Activated CD4-positive, alpha-beta T cell treated with anti-CD3 and anti-CD28 coated beads, Interleukin-2, amount 50 U/mL, for 48 hours (primary cell): ENCODE results near the gene ARHGEF37.

Experiments used
- DNase-seq, 2 experiments: peaks; one replicate each; pipeline ENCODE4 v3.0.0-alpha.2; 2020

The ARHGEF37 gene

GRCh38 chr5:149680810-149681221, 99.5 kb downstream of the ARHGEF37 start:
- DNase-seq: no peak

- DNase-seq: no peak
Observed at GRCh38 chr5:149681252-149681651, 100.0 kb downstream of the ARHGEF37 start.

- DNase-seq: no peak
Observed at GRCh38 chr5:149681922-149682321, 100.6 kb downstream of the ARHGEF37 start.

GRCh38 chr5:149682532-149683075, 101.3 kb downstream of the ARHGEF37 start:
- DNase-seq: no peak

- DNase-seq: no peak
Observed at GRCh38 chr5:149683964-149684363, 102.7 kb downstream of the ARHGEF37 start.

GRCh38 chr5:149684371-149684770, 103.1 kb downstream of the ARHGEF37 start:
- no peak for DNase-seq
